Measurements from ENCODE around the gene GOLGA3.

The GOLGA3 gene

DNA sequence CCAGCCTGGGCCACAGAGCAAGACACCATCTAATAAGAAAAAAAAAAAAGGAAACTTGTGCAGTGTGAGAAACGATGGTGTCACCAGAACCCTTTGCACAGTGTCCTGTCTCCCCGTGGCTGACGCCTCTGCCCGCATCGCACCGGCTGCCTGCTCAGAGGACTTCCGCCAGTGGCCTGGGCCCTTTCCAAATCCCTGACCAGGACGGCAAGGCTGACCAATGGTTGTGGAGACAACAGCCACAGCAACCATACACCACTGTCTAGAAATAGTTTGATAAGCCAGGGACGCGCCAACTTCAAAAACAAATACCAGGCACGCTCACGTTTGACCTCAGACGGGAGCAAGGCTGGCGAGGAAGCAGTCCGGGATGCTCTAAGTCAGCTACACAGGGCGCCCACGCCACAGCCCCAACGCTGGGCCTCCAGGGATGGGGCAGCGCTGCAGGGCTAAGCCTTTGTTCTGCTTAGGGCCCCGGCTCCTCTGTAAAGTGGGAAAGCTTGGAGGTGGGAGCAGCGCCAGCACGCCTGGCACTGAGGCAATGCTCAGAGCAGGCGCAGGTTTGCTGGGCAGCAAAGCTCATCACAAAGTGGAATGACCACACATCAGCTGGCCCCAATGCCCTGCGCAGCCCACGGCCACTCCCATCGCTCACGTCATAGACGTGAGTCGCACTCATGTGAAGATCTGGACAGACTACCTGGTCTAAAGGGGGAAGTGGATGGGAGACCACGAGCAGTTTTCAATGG lies 105.5 kb downstream of the GOLGA3 start:
- DNase-seq (ENCODE audit: low read depth in 3 of 3): no peak

GRCh38 chr12:132720606-132721345 lies 107.9 kb downstream of the GOLGA3 start:
- DNase-seq (ENCODE audit: low read depth in 3 of 3): no peak

DNA sequence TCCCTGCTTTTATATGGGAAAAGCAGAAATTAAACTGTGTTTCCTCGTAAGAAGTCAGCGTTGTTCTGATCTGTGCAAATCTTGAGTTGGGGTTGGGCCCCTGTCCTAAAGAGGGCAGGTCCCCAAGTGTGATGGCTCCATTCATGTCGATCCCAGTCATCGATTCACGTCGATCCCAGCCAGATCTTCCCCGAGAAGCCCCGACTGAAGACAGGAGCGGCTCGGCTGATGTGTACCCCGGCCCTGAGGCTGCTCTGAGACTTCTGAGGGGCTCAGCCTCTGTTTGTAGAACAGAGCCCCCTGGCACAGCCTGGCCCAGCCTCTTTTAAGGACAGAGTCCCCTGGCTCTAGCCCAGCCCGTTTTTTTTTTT lies 108.7 kb downstream of the GOLGA3 start:
- DNase-seq (ENCODE audit: low read depth in 3 of 3): no peak

DNA sequence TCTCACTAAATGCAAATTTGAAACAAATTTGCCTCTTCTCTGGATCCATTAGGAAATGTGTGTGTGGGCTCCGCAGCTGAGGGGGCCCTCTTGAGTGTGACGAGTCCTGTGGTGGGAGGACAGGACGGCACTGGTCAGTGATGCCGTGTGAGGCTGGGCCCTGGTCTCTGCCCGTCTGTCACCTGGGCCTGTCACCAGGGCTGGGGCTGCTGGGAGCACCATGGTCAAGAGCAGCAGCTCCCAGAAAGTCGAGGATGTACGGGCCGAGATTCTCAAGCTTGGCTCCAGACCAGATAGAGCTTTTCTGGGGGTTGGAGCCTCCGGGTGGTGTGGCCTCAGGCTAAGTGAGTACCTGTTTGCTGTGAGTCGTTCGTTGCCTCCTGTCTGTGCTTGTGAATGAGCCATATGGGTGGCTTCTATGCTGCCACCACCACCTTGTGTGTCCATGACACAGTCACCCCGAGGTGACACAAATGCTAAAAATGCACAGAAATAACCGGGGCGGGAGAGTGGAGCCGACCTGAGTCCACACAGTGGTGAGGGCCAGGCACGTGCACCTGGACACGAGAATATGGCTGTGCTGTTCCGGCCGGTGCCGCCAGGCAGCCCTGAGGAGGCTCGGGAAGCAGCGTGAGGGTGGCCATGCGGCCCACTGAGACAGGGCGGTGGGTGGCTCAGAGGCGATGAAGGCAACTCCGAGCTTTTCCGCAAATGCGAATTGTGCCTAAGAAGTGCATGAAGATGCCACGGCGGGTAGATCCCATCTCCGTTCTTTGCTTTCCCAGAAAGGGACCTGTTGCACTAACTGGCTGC lies 109.3 kb downstream of the GOLGA3 start:
- no peak for DNase-seq (ENCODE audit: low read depth in 3 of 3)

Measured in stimulated activated CD4-positive, alpha-beta T cell treated with anti-CD3 and anti-CD28 coated beads, TNF-alpha, amount 100 ng/mL, for 48 hours (primary cell).